GM12872 (cell line): Measurements from ENCODE around the gene RHBDD1.
A peak's percentile ranks its signal among the peaks of the same experiment; 100 is the strongest.

ENCODE experiments used
- TF ChIP-seq, protein P1 (sequence below): IDR thresholded peaks from 3 replicates; pipeline ENCODE4 v1.5.1; 2011; ENCODE audit warnings: low read depth, mild to moderate bottlenecking, low read length, moderate library complexity; ENCODE audit not compliant: insufficient read depth

The RHBDD1 gene, protein sequence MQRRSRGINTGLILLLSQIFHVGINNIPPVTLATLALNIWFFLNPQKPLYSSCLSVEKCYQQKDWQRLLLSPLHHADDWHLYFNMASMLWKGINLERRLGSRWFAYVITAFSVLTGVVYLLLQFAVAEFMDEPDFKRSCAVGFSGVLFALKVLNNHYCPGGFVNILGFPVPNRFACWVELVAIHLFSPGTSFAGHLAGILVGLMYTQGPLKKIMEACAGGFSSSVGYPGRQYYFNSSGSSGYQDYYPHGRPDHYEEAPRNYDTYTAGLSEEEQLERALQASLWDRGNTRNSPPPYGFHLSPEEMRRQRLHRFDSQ

DNA sequence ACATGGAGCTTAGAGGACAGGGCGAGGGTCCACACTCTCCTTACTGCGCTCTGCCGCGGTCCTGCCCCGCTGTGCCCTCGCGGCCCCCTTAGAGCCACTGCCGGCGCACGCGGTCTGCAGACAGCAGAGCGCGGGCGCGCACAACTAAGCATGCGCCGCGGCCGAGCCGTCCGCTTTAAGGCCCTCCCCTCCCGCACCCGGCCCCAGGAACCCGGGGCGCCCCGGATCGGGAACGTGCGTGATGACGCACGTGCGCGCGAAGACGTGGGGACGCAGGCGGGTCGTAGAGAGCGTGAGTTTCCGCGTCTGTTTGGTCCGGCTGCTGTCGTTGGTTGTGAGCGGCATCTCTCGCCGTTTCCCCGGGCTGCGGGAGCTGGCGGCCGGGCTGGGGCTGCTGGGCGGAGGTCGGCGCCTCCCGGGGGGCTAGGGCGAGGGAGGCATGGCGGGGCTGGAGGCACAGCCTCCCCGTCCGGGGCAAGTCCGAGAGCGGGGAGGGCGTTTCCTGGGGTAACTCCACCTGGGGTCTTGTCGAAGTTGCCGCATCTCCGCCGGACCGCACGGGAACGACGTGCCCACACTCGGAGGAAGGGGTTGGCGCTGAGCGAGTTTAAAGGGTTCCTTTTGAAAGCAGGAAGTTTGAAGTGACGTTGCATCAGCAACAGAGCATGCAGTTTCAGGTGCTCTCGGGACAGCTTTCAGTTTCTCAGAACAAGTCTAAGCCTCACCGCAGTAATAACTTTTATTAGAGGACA, at the start of gene RHBDD1:
Gene RHBDD1, plus strand, starts transcription at position 259 of the 752 bp plus-strand sequence. CDS start 28,640 bp downstream, outside the sequence.
- TF ChIP-seq, protein P1, sequence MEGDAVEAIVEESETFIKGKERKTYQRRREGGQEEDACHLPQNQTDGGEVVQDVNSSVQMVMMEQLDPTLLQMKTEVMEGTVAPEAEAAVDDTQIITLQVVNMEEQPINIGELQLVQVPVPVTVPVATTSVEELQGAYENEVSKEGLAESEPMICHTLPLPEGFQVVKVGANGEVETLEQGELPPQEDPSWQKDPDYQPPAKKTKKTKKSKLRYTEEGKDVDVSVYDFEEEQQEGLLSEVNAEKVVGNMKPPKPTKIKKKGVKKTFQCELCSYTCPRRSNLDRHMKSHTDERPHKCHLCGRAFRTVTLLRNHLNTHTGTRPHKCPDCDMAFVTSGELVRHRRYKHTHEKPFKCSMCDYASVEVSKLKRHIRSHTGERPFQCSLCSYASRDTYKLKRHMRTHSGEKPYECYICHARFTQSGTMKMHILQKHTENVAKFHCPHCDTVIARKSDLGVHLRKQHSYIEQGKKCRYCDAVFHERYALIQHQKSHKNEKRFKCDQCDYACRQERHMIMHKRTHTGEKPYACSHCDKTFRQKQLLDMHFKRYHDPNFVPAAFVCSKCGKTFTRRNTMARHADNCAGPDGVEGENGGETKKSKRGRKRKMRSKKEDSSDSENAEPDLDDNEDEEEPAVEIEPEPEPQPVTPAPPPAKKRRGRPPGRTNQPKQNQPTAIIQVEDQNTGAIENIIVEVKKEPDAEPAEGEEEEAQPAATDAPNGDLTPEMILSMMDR, result no peak

DNA sequence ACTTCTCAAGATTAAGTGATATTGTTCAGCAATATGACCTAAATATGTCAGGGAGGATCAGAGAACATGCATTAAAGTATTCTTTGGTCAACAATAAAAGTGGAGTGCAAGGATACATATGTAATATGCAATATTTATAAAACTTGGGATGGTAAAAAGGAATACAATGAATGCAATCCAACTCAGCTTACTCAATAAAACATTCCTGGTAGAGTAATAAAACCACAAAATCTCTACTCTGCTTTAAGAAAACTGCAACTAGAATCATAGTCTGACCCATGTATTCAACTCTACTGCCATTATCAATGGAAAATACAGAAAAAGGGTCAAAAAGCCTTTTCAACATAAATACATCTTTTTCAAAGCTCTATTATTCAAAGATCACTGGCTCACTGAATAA, 47.8 kb upstream of the RHBDD1 start:
- TF ChIP-seq, protein P1, result no peak

DNA sequence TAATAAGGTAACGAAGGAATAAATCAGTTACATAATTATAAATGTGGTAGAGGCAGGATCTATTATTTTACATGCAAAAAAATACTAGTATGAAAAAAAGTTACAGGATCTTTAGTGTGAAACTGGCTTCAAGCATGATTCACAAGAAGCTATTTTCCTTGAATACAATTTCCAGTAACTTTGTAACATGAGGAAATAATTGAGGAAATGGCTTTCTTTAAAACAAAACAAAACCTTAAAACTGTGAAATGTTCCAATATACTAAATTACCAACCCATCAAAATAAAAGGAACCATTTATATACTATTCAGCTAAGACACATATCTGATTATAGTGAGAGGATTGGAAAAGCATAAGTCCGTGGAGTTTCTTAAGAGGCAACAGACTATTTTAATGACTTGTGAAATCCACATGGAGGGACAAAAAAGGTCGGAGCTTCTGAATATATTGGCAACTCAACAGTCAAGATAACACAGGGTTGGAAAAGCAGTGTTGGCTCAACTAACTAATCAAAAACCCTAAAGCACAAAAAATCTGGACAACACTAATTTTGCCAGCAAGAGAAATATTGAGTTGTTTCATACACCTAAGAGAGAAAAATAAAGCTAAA, 46.9 kb upstream of the RHBDD1 start:
- TF ChIP-seq, protein P1, result no peak

DNA sequence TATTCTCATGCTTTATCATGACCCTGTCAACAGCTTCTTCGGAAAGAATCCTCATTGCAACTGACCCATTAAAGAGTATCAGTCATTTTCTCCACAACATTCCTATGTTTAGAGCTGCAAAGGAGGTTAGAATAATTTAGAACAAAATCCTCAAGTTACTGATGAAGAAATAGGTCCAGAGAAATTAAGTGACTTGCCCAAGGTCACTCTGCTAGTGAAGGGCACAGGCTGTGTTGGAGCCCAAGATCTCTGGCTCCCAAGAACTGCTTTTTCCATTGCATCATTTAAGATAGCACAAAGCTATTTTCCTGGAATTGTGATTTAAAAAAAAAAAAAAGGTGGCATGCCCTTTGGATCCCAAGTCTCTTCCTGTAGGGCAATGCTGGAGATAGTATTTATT, 45.8 kb upstream of the RHBDD1 start:
- TF ChIP-seq, protein P1, result no peak

DNA sequence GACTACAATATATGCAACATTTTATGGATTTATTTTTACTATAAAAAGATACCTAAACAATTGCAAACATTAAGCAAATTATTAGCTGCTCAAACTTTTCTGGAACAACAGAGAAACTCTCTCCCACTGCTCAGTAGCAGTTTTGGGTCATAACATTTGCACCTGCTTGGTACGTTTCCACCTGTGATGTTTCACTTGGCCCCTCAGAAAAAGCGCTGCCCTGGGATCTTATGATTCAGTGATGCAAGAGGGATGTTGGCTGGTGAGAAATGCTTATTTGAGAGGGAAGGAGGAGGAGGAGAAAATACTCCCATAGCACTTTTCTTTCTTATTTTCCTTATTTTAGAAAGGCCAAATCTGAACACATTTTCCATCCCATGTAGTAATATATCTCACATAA, 45.4 kb upstream of the RHBDD1 start:
- TF ChIP-seq, protein P1, result no peak

DNA sequence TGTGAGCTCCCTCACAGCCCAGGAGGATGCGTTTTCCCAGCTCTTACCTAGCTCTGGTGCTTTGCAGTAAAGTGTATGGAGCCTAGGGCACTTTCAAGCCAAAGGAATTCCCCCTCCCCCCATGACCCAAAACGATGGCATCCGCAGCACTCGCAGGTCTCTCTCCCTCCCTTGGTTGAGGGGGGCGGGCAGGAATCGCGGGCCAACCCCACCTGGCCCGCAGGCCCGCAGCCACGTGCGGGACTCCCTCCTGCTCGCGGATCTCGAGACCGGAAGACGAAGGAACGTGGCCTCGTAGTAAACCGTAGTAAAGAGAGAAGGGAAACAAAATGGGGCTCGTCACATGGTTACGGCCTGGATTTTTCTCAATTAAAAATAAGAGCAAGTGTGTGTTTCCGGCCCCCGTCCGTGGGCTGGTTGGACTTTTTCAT, 44.8 kb upstream of the RHBDD1 start:
- TF ChIP-seq, protein P1, result no peak

DNA sequence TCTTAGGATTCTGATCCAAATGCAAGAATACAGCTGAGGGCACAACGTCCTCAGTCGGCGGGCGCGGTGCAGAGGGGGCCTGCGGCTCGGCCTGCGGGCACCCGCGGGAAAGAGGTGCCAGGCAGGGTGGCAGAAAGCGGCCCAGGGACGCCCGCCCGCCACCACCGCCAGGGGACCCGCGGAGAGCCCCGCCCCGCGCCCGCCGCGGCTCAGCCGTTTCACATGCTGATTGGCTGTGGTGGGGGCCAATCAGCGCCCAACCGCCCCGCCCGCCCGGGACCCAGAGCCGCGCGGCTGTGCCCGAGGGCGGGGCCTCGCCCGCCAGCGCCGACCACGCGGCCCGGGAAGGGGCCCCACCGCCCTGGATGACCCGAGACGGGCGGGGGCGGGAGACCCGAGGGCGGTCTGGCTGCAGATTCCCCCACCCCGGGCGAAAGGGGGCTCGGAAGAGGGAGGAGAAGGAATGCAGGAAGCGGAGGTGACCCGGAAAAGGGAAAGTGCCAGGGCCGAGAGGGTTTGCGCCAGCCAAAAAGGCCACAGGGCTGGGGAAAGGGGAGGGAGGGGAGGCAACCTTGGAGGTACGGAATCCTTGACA, 44.3 kb upstream of the RHBDD1 start:
- TF ChIP-seq, protein P1, result peak; percentile 40; the same call in 2 of the 3 replicates
